HG02763 (cell line): ENCODE measurements around the gene EEF2.
"Not testable (repeated sequence)": the region's sequence is repeated elsewhere in the genome, so short reads cannot be mapped to it uniquely, and the experiment has no call there.

Experiments
- ATAC-seq: cut with Tn5 transposase; IDR thresholded peaks from one replicate; pipeline ENCODE4 v1.9.1; 2021; ENCODE audit warnings: mild to moderate bottlenecking, moderate library complexity; ENCODE audit not compliant: unreplicated experiment

EEF2 gene

DNA sequence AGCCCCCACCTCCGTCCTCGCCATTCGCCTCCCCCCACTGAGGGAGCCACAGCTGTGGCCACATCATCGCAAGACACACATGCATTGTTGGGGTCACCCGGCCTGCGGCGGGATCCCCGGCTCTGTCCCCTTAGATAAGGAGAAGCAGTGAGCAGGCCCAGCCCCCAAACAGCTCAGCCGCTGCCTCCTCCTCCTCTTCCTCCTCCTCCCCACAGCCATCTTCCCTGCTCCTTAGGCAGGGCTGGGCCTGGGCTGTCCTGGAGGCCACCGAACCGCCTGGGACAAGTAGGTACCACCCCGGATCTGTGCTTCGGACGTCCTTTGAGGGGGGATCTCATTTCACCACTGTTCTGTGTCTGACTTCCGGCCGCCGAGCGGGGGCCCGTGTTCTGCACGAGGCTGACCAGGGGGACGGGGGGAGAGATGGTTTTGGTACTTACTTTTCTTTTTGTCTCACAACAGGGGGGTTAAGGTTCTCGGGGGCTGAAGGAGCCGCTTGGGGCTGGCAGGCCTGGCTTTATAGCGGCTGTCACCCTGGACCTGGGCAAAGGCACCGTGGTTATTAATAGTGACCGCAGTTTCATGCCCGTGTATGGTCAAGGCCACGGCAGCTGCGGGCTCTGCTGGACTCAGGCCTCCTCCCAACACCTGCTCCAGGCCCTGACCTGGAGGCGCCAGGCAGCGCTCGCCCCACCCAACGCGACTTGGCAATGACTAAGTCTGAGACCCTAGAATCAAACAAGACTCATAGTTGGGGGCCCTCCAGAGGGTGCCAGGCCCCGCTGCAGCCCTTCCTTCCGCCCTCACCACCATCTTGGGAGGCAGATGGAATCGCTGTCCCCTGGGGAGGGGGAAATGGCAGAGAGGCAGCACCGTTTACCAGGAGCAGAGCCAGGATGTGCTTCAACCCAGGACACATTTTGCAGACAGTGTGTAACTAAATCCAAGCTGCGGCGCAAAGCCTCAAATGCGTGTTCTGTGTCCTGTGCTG lies 34.1 kb downstream of the EEF2 start:
- no peak for ATAC-seq

DNA sequence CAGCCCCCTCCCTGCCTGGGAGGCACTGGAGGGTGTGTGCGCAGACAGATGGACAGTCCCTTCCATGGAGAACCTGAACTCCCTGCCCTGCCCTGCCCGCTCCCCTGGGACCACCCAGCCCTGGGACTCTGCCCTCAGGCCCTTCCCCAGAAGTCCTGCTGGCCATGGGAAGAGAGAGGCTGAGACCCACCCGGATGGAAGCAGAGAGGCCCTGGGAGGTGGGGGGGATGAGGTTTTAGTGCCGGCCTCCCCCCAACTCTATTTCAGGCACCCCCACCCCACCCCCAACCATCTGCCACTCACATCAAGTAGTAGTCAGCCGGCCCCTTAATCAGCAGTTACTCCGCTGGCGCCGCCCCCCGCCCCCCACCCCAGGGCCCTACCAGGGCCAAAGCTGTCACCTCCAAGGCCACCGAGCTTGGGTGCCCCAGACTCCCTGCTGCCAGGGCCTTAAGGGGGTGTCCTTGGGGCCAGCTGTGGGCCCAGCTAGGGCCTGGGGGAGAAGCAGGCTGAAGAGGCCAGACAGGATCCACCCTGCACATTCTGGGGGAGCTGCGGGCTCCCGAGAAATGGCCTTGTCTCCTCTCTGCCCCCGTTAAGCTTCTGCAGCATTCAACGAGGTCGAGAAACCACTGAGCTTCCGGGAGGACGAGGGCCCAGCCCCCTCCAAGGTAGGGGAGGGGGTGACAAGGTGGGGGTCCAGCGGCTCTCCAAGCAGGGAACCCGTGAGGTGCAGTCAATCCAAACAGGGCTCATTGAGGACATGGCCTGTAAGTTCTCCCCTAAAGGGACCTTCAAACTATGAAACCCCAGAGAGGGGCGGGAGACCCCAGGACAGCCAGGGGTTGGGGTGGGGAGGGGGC lies 35.0 kb downstream of the EEF2 start:
- no peak for ATAC-seq

DNA sequence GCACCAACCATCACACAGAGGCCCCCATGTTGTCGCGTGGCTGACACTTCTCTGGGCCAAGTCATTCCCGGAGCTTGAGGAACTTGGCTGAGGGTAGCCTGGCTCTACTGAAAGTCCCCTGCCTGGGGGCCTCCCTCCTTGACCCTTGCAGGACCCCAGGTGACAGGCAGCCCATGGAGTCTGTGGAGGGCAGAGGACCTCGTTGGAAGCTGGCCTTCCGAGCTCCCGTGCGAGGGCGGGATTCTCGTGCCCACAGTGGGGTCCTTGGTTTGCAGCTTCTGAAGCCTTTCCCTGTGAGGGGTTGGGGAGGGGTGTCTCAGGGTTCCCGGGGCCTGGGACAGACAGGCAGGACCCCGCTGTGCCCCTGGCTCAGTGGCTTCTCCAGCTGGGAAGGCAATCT lies 36.0 kb downstream of the EEF2 start:
- ATAC-seq: no peak

DNA sequence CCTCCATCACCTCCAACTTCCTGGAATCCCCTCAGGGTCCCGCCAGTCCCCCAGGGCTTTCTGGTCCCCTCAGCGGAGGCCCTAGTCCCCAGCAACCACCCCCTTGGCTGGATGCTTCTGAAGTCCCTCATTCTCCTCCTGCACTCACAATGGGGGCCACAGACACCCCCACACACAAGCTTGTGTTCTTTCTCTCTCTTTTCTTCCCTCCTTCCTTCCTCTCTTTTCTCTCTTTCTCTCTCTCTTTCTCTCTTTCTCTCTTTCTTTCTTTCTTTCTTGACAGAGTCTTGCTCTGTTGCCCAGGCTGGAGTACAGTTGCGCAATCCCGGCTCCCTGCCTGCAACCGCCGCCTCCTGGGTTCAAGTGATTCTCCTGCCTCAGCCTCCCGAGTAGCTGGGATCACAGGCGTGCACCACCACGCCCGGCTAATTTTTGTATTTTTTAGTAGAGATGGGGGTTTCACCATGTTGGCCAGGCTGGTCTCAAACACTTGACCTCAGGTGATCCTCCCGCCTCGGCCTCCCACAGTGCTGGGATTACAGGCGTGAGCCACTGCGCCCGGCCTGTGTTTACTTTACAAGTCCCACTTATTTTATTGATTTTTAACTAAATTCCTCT lies 37.8 kb downstream of the EEF2 start:
- ATAC-seq: not testable (repeated sequence)

DNA sequence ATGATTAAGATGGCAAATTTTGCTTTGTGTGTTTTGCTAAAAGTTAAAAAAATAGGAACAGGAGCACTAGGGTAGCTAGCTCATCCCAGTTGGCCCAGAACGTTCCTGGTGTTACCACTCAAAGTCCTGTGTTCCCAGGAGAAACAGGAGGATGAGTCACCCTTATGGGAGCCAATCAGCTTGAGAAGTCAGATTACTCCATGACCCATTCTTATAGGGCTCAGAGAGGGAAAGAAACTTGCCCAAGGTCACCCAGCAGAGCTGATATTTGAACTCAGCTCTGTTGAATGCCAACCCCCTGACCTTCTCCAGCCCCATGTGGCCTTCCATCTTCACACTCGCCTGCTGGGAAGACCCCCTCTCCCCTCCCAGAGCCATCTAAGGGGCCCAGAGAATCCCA lies 39.4 kb downstream of the EEF2 start:
- no peak for ATAC-seq

DNA sequence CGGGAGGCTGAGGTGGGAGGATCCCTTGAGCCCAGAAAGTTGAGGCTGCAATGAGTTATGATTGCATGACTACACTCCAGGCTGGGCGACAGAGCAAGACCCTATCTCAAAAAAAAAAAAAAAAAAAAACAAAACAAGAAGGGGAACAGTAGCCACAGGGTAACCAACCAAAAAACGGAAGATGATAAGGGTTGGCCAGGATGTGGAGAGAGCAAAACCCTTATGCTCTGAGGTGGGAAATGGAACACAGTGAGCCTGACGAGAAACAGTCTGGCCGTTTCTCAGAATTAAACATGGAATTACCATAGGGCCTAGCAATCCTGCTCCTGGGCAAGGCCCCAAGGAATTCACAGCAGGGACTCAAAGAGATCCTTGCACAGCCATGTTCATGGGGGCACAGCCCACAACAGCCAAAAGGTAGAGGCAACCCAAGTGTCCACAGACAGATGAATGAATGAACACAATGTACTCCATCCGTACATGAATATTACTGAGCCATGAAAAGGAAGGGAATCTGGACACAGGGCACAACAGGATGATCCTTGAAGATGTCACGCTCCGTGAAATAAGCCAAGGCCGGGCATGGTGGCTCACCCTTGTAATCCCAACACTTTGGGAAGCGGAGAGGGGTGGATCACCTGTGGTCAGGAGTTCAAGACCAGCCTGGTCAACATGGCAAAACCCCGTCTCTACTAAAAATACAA lies 41.1 kb downstream of the EEF2 start:
- no peak for ATAC-seq

DNA sequence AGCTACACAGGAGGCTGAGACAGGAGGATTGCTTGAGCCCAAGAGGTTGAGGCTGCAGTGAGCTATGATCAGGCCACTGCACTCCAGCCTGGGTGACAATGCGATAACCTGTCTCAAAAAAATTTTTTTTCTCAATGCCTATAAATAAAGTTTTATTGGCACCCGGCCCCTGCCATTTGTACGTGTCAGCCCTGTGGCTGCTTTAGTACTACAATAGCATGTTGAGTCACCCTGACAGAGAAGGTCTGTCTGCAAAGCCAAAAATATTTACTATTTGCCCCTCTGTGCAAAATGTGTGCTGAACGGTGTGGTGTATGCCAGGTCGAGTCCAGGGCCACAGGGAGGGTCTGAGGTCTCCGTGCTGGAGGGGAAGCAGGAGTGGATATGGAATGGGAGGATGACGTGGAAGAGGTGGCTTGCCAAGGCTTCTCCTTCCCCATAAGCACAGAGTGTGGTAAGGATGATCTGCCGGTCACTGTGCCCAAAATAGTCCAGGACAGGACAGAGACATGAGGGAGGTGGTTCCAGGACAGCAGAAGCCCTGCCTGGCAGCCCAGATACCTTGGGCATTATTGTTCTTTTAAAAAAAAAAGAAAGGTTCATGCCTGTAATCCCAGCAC lies 42.4 kb downstream of the EEF2 start:
- ATAC-seq: no peak

DNA sequence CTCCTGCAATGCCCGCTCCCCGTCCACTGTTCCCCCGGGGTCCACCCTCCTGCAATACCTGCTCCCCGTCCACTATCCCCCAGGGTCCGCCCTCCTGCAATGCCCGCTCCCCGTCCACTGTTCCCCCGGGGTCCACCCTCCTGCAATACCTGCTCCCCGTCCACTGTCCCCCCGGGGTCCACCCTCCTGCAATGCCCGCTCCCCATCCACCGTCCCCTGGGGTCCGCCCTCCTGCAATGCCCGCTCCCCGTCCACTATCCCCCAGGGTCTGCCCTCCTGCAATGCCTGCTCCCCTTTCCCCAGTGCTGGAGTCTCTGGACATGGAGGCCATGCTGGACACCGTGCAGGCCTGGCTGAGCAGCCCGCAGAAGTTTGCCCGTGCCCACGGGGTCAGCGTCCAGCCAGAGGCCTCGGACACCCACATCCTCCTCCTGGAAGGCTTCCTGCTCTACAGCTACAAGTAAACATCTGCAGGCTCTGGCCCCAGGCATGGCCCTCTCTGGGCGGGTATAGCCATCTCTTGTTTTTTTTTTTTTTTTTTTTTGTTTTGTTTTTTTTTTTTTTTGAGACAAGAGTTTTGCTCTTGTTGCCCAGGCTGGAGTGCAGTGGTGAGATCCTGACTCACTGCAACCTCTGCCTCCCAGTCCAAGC lies 46.8 kb downstream of the EEF2 start:
- ATAC-seq: not testable (repeated sequence)

DNA sequence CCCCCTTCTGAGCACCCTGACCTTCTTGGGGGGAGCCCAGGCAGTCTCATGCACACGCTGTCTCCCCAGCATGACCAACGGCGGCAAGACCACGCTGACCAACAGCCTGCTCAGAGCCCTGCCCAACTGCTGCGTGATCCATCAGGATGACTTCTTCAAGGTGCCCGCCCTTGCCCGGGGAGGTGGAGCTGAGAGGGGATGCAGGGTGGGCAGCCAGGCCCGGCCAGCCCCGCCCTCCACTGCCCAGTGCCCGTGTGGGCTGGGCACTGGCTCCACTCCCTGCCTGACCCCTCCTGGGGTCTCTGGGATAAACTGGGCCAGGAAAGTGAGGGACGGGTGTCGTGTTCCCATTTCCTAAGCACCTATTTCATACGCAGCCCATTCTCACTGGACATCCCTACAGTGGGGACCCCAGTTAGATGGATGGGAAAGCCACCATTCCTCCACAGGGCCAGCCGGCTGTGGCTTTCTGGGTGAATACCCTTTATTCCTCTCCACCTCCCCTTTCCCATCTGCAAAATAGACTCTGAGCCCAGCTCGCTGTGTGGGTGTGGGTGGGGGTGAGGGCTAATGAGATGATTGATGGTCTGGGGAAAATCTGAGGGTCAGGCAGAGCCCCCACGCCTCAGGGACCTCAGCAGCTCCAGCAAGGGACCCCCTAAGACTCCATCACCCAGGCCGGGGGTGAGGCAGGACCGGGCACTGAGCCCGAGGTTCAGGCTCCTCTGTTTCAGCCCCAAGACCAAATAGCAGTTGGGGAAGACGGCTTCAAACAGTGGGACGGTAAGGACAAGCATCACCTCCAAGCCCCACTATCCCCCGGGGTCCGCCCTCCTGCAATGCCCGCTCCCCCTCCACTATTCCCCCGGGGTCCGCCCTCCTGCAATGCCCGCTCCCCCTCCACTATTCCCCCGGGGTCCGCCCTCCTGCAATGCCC lies 48.5 kb downstream of the EEF2 start:
- no peak for ATAC-seq

DNA sequence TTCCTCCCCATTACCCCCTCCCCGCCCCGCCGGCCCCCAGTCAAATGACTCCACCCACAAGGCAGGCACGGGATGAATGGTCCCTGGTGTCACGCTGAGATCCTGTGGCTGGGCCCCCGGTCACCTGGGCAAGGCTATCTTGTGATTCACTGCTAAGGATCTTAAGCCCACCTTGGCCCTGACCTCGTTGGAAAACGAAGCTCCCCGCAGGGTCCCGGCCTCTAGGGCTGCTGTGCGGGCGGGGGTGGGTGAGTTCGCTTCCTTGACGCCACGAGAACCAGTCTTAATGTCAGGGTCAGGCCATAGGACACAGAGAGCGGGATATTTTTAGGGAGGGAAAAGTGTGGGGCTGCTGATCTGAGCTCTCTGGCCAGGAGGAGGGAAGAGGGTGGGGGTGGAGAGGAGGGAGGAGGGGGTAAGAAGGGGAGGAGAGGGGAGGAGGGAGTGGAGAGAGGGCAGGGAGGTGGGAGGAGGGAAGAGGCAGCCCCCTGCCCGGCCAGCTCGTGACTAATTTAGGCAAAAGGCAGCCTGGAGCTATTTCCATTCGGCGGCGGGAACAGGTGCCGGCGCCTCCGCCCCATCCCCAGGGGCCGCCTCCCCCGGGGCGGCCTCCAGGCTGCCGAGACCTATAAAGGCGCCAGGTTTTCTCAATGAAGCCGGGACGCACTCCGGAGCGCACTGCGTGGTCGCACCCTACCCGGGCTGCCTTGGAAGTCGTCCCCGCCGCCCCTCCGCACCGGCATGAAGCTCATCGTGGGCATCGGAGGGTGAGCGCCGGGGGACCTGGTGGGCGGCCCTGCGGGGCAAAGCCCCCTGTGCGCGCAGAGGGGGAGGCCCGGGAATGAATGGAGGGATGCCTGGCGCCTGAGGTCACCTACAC lies 52.1 kb downstream of the EEF2 start, which contains the start of gene NMRK2:
NMRK2 (plus strand) TSS at position 139 of the 880 bp plus-strand sequence; CDS start at position 742, 603 bp downstream.
- no peak for ATAC-seq

DNA sequence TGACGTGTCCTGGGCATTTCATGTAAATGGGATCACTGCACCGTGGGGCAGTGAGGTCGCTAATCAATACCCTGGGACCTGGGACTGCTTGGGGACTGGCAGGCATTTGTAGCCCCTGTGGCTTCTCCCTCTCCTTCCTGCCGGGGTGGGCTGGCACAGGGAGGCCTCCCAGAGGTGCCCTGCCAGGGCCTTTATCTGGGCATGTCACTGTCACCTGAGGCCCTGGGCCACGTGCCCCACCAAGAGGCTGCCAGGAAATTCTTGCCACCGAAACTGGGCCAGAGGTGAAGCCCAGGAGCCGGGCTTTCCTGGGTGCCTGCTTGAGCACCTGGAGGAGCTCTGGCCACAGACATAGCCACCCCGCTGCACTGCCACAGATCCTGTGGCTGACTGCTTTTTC lies 54.2 kb downstream of the EEF2 start:
- ATAC-seq: no peak
